GM10266 (cell line): ENCODE measurements around the gene LPP.

ENCODE experiments used
- DNase-seq: peaks from one replicate; pipeline ENCODE4 v3.0.0; 2012; ENCODE audit errors: extremely low spot score
- CTCF ChIP-seq: IDR thresholded peaks from 2 replicates; pipeline ENCODE4 v1.5.1; 2012; ENCODE audit warnings: mild to moderate bottlenecking, low read depth; ENCODE audit not compliant: control insufficient read depth, insufficient read depth; ENCODE audit errors: missing control alignments

Gene LPP

GRCh38 chr3:188937389-188937788 is 783.4 kb downstream of the LPP start:
- TF ChIP-seq CTCF: no peak
- no peak for DNase-seq

GRCh38 chr3:188938999-188939398 is 785.0 kb downstream of the LPP start:
- no peak for TF ChIP-seq CTCF
- DNase-seq: no peak

- no peak for TF ChIP-seq CTCF
- DNase-seq: no peak
These were observed 786.0 kb downstream of the LPP start for GRCh38 chr3:188939814-188940572.
